Liver (tissue), 9 donors: ENCODE data around the gene LMX1B. TPM values are rescaled to one million over a fixed set of nuclear protein-coding genes. Genes with fewer than 3 reads are reported as not detected.

Experiments used
- DNase-seq: peaks from one replicate; pipeline ENCODE4 v3.0.0-alpha.2; 2017; ENCODE audit warnings: low spot score
- H3K27ac ChIP-seq, 2 donors: one replicate each; pipeline ENCODE4 v1.7.0; 2013; ENCODE audit warnings: inconsistent platforms in 2 of 2, low read length in 2 of 2, control low read depth in 1 of 2, low read depth in 1 of 2, mild to moderate bottlenecking in 1 of 2
- H3K27me3 ChIP-seq, 4 donors: one replicate each; pipeline versions ENCODE4 v1.6.1 to v1.7.0; 2013; ENCODE audit warnings: low read length in 3 of 4, inconsistent platforms in 1 of 4, mild to moderate bottlenecking in 1 of 4, moderate library complexity in 1 of 4; ENCODE audit not compliant: control insufficient read depth in 4 of 4, insufficient read depth in 4 of 4
- H3K36me3 ChIP-seq, 4 donors: one replicate each; pipeline versions ENCODE4 v1.6.1 to v1.7.0; 2013; ENCODE audit warnings: low read length in 3 of 4, mild to moderate bottlenecking in 3 of 4, low read depth in 1 of 4, moderate library complexity in 1 of 4; ENCODE audit not compliant: control insufficient read depth in 4 of 4, insufficient read depth in 3 of 4
- H3K4me1 ChIP-seq, 4 donors: one replicate each; pipeline versions ENCODE4 v1.6.1 to v1.7.0; 2013; ENCODE audit warnings: low read length in 3 of 4, mild to moderate bottlenecking in 3 of 4, moderate library complexity in 1 of 4; ENCODE audit not compliant: control insufficient read depth in 4 of 4, insufficient read depth in 4 of 4
- H3K4me3 ChIP-seq, 3 donors: one replicate each; pipeline versions ENCODE4 v1.6.1 to v1.7.0; 2013; ENCODE audit warnings: low read length in 3 of 3, control low read depth in 1 of 3, low read depth in 1 of 3, mild to moderate bottlenecking in 1 of 3
- H3K9ac ChIP-seq, 2 donors: one replicate each; pipeline ENCODE4 v1.7.0; 2013; ENCODE audit warnings: low read length in 2 of 2, mild to moderate bottlenecking in 2 of 2, moderate library complexity in 2 of 2, control low read depth in 1 of 2, low read depth in 1 of 2
- H3K9me3 ChIP-seq, 4 donors: one replicate each; pipeline versions ENCODE4 v1.6.1 to v1.7.0; 2013; ENCODE audit warnings: low read length in 3 of 4; ENCODE audit not compliant: control insufficient read depth in 4 of 4
- EGR1 ChIP-seq, 2 donors: IDR thresholded peaks; 2 replicates each; pipeline ENCODE4 v1.6.1; 2016 to 2018; ENCODE audit warnings: antibody characterized with exemption in 2 of 2, low read depth in 2 of 2
- GABPA ChIP-seq, 2 donors: IDR thresholded peaks in 1 of 2; conservative IDR thresholded peaks in 1 of 2; 2 replicates each; pipeline ENCODE4 v1.6.1; 2016; ENCODE audit warnings: antibody characterized with exemption in 2 of 2, mild to moderate bottlenecking in 1 of 2, moderate library complexity in 1 of 2
- HNF4A ChIP-seq, 2 donors: conservative IDR thresholded peaks; 2 replicates each; pipeline ENCODE4 v1.6.1; 2016; ENCODE audit warnings: antibody characterized with exemption in 2 of 2, mild to moderate bottlenecking in 2 of 2
- JUND ChIP-seq, 2 donors: IDR thresholded peaks; 2 replicates each; pipeline ENCODE4 v1.6.1; 2016; ENCODE audit warnings: antibody characterized with exemption in 2 of 2
- NR2F2 ChIP-seq: IDR thresholded peaks from 2 replicates; pipeline ENCODE4 v1.6.1; 2016; ENCODE audit warnings: antibody characterized with exemption
- RAD21 ChIP-seq, 2 donors: IDR thresholded peaks; 2 replicates each; pipeline ENCODE4 v1.6.1; 2016; ENCODE audit warnings: antibody characterized with exemption in 2 of 2, mild to moderate bottlenecking in 2 of 2
- RXRA ChIP-seq, 2 donors: IDR thresholded peaks; 2 replicates each; pipeline ENCODE4 v1.6.1; 2017 to 2018; ENCODE audit warnings: antibody characterized with exemption in 2 of 2, mild to moderate bottlenecking in 1 of 2
- SP1 ChIP-seq: IDR thresholded peaks from 2 replicates; pipeline ENCODE4 v1.6.1; 2018; ENCODE audit warnings: antibody characterized with exemption, mild to moderate bottlenecking
- WGBS: extraction: QIAGEN DNeasy Blood & Tissue Kit; methylation state at CpG from one replicate; pipeline ENCODE4 v1.1.7; 2013; 5-methylcytosine and 5-hydroxymethylcytosine counted together
- polyA plus RNA-seq, 2 donors: library from polyadenylated mRNA; stranded (reverse) in 1 of 2; unstranded in 1 of 2; fragments of 200-250 nt in 1 of 2; fragments of >200 nt in 1 of 2; fragmentation: Nextera tagmentation in 1 of 2; extraction: Ambion mirVana in 1 of 2; gene quantifications; one replicate each; pipeline versions ENCODE4 v1.2.1 to v1.2.3, GENCODE V29; 2013 to 2015
- total RNA-seq, 2 donors: library from RNA; depleted of rRNA; stranded (reverse); fragments of >200 nt; gene quantifications; one replicate each; pipeline ENCODE4 v1.2.3, GENCODE V29; 2014
- TF ChIP-seq, protein P1 (sequence below): IDR thresholded peaks from 2 replicates; pipeline ENCODE4 v1.6.1; 2016; ENCODE audit warnings: antibody characterized with exemption
- TF ChIP-seq, protein P2 (sequence below): IDR thresholded peaks from 2 replicates; pipeline ENCODE4 v1.6.1; 2016; ENCODE audit warnings: antibody characterized with exemption, mild to moderate bottlenecking
- TF ChIP-seq, protein P3 (sequence below): IDR thresholded peaks from 2 replicates; pipeline ENCODE4 v1.6.1; 2016; ENCODE audit warnings: antibody characterized with exemption
- donor health status: healthy.
- donor health status: healthy.
- donor health status: healthy.
- donor health status: healthy.
- donor health status: healthy.

Gene LMX1B
- total and polyA plus RNA-seq, 4 donors, result not detected

DNA sequence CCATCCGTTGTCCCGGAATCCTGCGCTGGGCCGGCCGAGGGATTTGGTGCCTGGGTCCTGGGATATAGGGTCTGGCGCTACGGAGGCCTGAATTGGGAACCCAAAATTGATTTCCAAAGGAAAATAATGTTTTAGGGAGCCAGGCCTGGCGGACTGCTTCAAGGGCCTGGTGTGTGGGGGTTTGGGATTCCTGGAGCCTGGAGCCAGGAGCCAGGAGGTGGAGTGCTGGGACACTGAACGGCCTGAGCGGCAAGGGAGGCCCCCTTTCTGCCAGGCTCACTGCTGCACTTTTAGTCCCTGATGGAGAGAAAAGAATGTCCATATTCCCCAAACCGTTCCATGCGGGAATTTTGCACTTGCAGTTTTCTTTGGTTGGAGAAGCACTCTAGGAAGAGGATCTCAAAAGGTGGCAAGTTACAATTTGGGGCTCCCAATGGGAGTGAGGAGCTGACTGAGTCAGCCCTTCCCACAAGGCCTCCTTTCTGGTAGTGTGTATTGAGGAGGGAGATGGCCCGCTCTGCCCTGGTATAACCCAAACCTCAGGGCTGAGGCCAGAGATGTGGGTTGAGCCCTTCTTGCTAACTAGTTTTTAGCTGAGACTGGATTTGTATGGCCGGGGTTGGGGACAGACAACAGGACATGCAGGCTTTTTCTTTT is 2.2 kb downstream of the LMX1B start:
- peaks cover 4 to 54% (median 21%) of the 10 kb centered on the region in 4 donors for H3K27me3 ChIP-seq
- TF ChIP-seq NR2F2, result no peak
- TF ChIP-seq, protein P1, sequence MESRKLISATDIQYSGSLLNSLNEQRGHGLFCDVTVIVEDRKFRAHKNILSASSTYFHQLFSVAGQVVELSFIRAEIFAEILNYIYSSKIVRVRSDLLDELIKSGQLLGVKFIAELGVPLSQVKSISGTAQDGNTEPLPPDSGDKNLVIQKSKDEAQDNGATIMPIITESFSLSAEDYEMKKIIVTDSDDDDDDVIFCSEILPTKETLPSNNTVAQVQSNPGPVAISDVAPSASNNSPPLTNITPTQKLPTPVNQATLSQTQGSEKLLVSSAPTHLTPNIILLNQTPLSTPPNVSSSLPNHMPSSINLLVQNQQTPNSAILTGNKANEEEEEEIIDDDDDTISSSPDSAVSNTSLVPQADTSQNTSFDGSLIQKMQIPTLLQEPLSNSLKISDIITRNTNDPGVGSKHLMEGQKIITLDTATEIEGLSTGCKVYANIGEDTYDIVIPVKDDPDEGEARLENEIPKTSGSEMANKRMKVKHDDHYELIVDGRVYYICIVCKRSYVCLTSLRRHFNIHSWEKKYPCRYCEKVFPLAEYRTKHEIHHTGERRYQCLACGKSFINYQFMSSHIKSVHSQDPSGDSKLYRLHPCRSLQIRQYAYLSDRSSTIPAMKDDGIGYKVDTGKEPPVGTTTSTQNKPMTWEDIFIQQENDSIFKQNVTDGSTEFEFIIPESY, result no peak
- 23% methylated on average over 14 of the region's 14 CpGs for WGBS
- no peak for DNase-seq
- H3K4me3 ChIP-seq, result no peak overlapping the region
- no peak overlapping the region for H3K9ac ChIP-seq
- H3K9me3 ChIP-seq, result no peaks in the 10 kb centered on the region
- no peak overlapping the region for H3K27ac ChIP-seq
- H3K36me3 ChIP-seq, result no peaks in the 10 kb centered on the region
- peaks cover 8 to 50% (median 30%) of the 10 kb centered on the region in 4 donors for H3K4me1 ChIP-seq

DNA sequence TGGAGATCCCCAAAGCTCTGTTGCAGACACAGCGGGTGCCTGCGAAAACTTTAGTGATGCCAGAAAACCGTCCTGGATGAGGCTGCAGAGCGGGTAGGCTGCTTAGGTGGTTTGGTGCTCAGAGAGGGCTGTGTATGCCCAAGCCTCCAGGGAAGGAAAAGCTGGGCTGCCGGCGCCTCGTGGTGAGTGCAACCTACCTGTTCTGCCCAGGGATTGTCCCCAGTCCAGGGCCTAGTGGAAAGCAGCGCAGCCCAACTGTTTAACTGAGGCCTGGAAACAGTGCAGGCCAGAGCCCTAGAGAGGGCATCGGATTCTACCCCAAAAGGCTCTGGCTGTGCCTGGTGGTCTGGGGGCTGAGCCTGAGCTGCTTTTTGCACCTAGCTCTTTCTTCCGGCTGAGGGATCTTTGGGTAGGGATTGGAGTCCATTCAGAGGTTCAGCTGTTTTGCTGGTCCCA is 2.8 kb downstream of the LMX1B start:
- Histone ChIP-seq H3K9me3 (no peaks in the 10 kb centered on the region), H3K4me3 (no peak overlapping the region), H3K36me3 (no peaks in the 10 kb centered on the region), H3K27ac (no peak overlapping the region), H3K27me3 (peaks cover 4 to 54% (median 21%) of the 10 kb centered on the region in 4 donors), H3K9ac (no peak overlapping the region), H3K4me1 (peaks cover 8 to 44% (median 24%) of the 10 kb centered on the region in 4 donors)
- DNase-seq, result no peak
- WGBS, result 56% methylated on average over 10 of the region's 10 CpGs
- TF ChIP-seq RAD21 (IDR thresholded peaks at IDR 0.05) (no peak), GABPA (IDR thresholded peaks at IDR 0.05 in 1 of 2, conservative IDR thresholded peaks at IDR 0.05 in 1 of 2) (no peak), JUND (IDR thresholded peaks at IDR 0.05) (no peak), RXRA (IDR thresholded peaks at IDR 0.05) (no peak), SP1 (no peak), EGR1 (IDR thresholded peaks at IDR 0.05; ENCODE audit: low read depth in 2 of 2) (no peak), HNF4A (conservative IDR thresholded peaks at IDR 0.05) (no peak)
- TF ChIP-seq, protein P2, sequence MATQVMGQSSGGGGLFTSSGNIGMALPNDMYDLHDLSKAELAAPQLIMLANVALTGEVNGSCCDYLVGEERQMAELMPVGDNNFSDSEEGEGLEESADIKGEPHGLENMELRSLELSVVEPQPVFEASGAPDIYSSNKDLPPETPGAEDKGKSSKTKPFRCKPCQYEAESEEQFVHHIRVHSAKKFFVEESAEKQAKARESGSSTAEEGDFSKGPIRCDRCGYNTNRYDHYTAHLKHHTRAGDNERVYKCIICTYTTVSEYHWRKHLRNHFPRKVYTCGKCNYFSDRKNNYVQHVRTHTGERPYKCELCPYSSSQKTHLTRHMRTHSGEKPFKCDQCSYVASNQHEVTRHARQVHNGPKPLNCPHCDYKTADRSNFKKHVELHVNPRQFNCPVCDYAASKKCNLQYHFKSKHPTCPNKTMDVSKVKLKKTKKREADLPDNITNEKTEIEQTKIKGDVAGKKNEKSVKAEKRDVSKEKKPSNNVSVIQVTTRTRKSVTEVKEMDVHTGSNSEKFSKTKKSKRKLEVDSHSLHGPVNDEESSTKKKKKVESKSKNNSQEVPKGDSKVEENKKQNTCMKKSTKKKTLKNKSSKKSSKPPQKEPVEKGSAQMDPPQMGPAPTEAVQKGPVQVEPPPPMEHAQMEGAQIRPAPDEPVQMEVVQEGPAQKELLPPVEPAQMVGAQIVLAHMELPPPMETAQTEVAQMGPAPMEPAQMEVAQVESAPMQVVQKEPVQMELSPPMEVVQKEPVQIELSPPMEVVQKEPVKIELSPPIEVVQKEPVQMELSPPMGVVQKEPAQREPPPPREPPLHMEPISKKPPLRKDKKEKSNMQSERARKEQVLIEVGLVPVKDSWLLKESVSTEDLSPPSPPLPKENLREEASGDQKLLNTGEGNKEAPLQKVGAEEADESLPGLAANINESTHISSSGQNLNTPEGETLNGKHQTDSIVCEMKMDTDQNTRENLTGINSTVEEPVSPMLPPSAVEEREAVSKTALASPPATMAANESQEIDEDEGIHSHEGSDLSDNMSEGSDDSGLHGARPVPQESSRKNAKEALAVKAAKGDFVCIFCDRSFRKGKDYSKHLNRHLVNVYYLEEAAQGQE, result no peak
- TF ChIP-seq, protein P3, sequence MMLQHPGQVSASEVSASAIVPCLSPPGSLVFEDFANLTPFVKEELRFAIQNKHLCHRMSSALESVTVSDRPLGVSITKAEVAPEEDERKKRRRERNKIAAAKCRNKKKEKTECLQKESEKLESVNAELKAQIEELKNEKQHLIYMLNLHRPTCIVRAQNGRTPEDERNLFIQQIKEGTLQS, result no peak
